Loucy (cell line): ENCODE measurements around the gene TMEM187.

ENCODE experiments used
- CTCF ChIP-seq: fragments of 200-600 bp; sonication (generic); conservative IDR thresholded peaks from 2 replicates; pipeline ENCODE4 v1.5.1; 2014; ENCODE audit warnings: mild to moderate bottlenecking, antibody characterized with exemption, low read length
- EZH2phosphoT487 ChIP-seq: fragments of 200-600 bp; IDR thresholded peaks from 2 replicates; pipeline ENCODE4 v1.6.1; 2018; ENCODE audit warnings: antibody characterized with exemption, mild to moderate bottlenecking, moderate library complexity, borderline replicate concordance

- TF ChIP-seq CTCF (no peak), EZH2phosphoT487 (no peak)
Observed at GRCh38 chrX:153981231-153981630, 8.7 kb downstream of the TMEM187 start.
